ENCODE measurements around the gene NRG2.

NRG2 gene

GRCh38 chr5:139855946-139856540 lies 187.1 kb downstream of the NRG2 start:
- DNase-seq (ENCODE audit: low read depth): no peak

- no peak for DNase-seq (ENCODE audit: low read depth)
Measured at GRCh38 chr5:139855451-139855850, 187.6 kb downstream of the NRG2 start.

GRCh38 chr5:139854953-139855352 lies 188.1 kb downstream of the NRG2 start:
- no peak for DNase-seq (ENCODE audit: low read depth)

- no peak for DNase-seq (ENCODE audit: low read depth)
Measured at GRCh38 chr5:139854029-139854605, 189.0 kb downstream of the NRG2 start.

GRCh38 chr5:139852696-139853095 lies 190.4 kb downstream of the NRG2 start:
- DNase-seq (ENCODE audit: low read depth): no peak

- no peak for DNase-seq (ENCODE audit: low read depth)
Measured at GRCh38 chr5:139851558-139851957, 191.5 kb downstream of the NRG2 start.

GRCh38 chr5:139850423-139851016 lies 192.6 kb downstream of the NRG2 start:
- DNase-seq (ENCODE audit: low read depth): no peak

GRCh38 chr5:139849942-139850341 lies 193.2 kb downstream of the NRG2 start:
- DNase-seq (ENCODE audit: low read depth): no peak

- no peak for DNase-seq (ENCODE audit: low read depth)
Measured at GRCh38 chr5:139849501-139849900, 193.6 kb downstream of the NRG2 start.

- DNase-seq (ENCODE audit: low read depth): no peak
Measured at GRCh38 chr5:139848508-139849100, 194.5 kb downstream of the NRG2 start.

GRCh38 chr5:139847790-139848507 lies 195.2 kb downstream of the NRG2 start:
- no peak for DNase-seq (ENCODE audit: low read depth)

- DNase-seq (ENCODE audit: low read depth): no peak
Measured at GRCh38 chr5:139847091-139847490, 196.0 kb downstream of the NRG2 start.

- no peak for DNase-seq (ENCODE audit: low read depth)
Measured at GRCh38 chr5:139845846-139846681, 197.0 kb downstream of the NRG2 start.

- DNase-seq (ENCODE audit: low read depth): no peak
Measured at GRCh38 chr5:139844472-139845145, 198.5 kb downstream of the NRG2 start.

- DNase-seq (ENCODE audit: low read depth): no peak
Measured at GRCh38 chr5:139843991-139844390, 199.1 kb downstream of the NRG2 start.

GRCh38 chr5:139842321-139842720 lies 200.8 kb downstream of the NRG2 start:
- DNase-seq (ENCODE audit: low read depth): no peak

GRCh38 chr5:139841549-139841948 lies 201.6 kb downstream of the NRG2 start:
- DNase-seq (ENCODE audit: low read depth): no peak

- no peak for DNase-seq (ENCODE audit: low read depth)
Measured at GRCh38 chr5:139839918-139840317, 203.2 kb downstream of the NRG2 start.

GRCh38 chr5:139839232-139839815 lies 203.8 kb downstream of the NRG2 start:
- DNase-seq (ENCODE audit: low read depth): no peak

GRCh38 chr5:139838381-139839197 lies 204.5 kb downstream of the NRG2 start:
- DNase-seq (ENCODE audit: low read depth): no peak

All from GM04503 (cell line).